Adrenal gland (tissue), 12 donors: ENCODE results near the gene UBAC2. TPM values are rescaled to one million over a fixed set of nuclear protein-coding genes. Genes with fewer than 3 reads are reported as not detected.

Experiments
- DNase-seq, 7 donors: peaks; one replicate each; pipeline ENCODE4 v3.0.0-alpha.2; 2019 to 2020
- H3K27ac ChIP-seq, 5 donors: fragments of 200-600 bp; sonication (generic) in 4 of 5; 1 replicate in 3 of 5; 2 replicates in 2 of 5; pipeline versions ENCODE4 v1.5.1 to v1.8.0; 2016 to 2020; ENCODE audit warnings: mild to moderate bottlenecking in 1 of 5
- H3K27me3 ChIP-seq: fragments of 200-600 bp; 2 replicates; pipeline ENCODE4 v1.8.0; 2021
- H3K36me3 ChIP-seq, 2 donors: fragments of 200-600 bp; replicated peaks in 1 of 2; 1 replicate in 1 of 2; 2 replicates in 1 of 2; pipeline versions ENCODE4 v1.5.1 to v1.8.0; 2018 to 2022
- H3K4me1 ChIP-seq, 2 donors: fragments of 200-600 bp; replicated peaks in 1 of 2; 1 replicate in 1 of 2; 2 replicates in 1 of 2; pipeline versions ENCODE4 v1.5.1 to v1.8.0; 2018 to 2021
- H3K4me3 ChIP-seq, 4 donors: fragments of 200-600 bp; sonication (generic) in 3 of 4; one replicate each; pipeline ENCODE4 v1.5.1; 2016 to 2018
- H3K9me3 ChIP-seq, 3 donors: fragments of 200-600 bp; sonication (generic) in 1 of 3; replicated peaks in 1 of 3; 1 replicate in 2 of 3; 2 replicates in 1 of 3; pipeline versions ENCODE4 v1.5.1 to v1.8.0; 2016 to 2021
- POLR2A ChIP-seq, 2 donors: fragments of 450-650 bp; IDR thresholded peaks; one replicate each; pipeline ENCODE4 v1.6.1; 2017; ENCODE audit warnings: antibody characterized with exemption in 2 of 2, mild to moderate bottlenecking in 2 of 2, moderate library complexity in 1 of 2
- WGBS, 4 donors: extraction: QIAGEN DNeasy Blood & Tissue Kit in 2 of 4; methylation state at CpG; one replicate each; pipeline versions ENCODE4 v1.1.5 to v1.1.7; 2013 to 2017; 5-methylcytosine and 5-hydroxymethylcytosine counted together
- intact Hi-C, 2 donors: fragments of 100-400 bp; cut with DNase I; formaldehyde crosslinking; loops; one replicate each; pipeline versions ENCODE4 v1.14.1 to v1.15.0; 2022 to 2023
- polyA plus RNA-seq, 3 donors: library from polyadenylated mRNA; stranded (reverse); fragments of 200-250 nt in 2 of 3; fragments of 350-450 nt in 1 of 3; fragmentation: Illumina TruSeq in 1 of 3; extraction: RNeasy Lipid Tissue Mini Kit (QIAGEN cat#74804) in 1 of 3; gene quantifications; one replicate each; pipeline ENCODE4 v1.2.3, GENCODE V29; 2013 to 2014
- total RNA-seq, 9 donors: library from RNA; depleted of rRNA in 4 of 9; stranded (reverse); fragments of >200 nt in 4 of 9; fragments of 120-200 nt in 1 of 9; fragmentation: NEBNext Ultra II Directional in 1 of 9; extraction: Animal tissue kit (Norgen Biotek cat#: 25700) in 1 of 9; gene quantifications; one replicate each; pipeline versions ENCODE4 v1.1.0 to v1.2.4, GENCODE V29; 2013 to 2023
- TF ChIP-seq, protein P1 (sequence below), 6 experiments: fragments of 450-650 bp in 4 of 6; fragments of 200-600 bp in 2 of 6; sonication (generic) in 1 of 6; IDR thresholded peaks; 1 replicate in 5 of 6; 2 replicates in 1 of 6; pipeline versions ENCODE4 v1.5.1 to v1.8.0; 2016 to 2021; ENCODE audit warnings: antibody characterized with exemption in 6 of 6, mild to moderate bottlenecking in 2 of 6, moderate library complexity in 1 of 6
- donor health status: healthy with polysubstance abuse.
- donor health status: Bipolar disorder and iron deficiency.
- donor health status: DM: yes; HTN: yes; CAD: no.
- donor health status: DM: no; HTN: no; CAD: no.
- donor health status: DM: no; HTN: no; CAD: no.
- donor health status: DM: yes; HTN: yes; CAD: no.

The UBAC2 gene
- total and polyA plus RNA-seq, 12 donors: 46.3 to 67.8 (median 53.5) TPM

- 82 to 94% (median 89%) methylated on average over 5 of the region's 5 CpGs for WGBS, 4 donors
- Histone ChIP-seq H3K27ac (no peak overlapping the region), H3K4me3 (no peak overlapping the region), H3K27me3 (no peaks in the 10 kb centered on the region), H3K4me1 (no peaks in the 10 kb centered on the region), H3K9me3 (no peaks in the 10 kb centered on the region), H3K36me3 (no peaks in the 10 kb centered on the region)
- intact Hi-C loops: no loop called here
- TF ChIP-seq POLR2A (IDR thresholded peaks at IDR 0.05): no peak
- TF ChIP-seq, protein P1, sequence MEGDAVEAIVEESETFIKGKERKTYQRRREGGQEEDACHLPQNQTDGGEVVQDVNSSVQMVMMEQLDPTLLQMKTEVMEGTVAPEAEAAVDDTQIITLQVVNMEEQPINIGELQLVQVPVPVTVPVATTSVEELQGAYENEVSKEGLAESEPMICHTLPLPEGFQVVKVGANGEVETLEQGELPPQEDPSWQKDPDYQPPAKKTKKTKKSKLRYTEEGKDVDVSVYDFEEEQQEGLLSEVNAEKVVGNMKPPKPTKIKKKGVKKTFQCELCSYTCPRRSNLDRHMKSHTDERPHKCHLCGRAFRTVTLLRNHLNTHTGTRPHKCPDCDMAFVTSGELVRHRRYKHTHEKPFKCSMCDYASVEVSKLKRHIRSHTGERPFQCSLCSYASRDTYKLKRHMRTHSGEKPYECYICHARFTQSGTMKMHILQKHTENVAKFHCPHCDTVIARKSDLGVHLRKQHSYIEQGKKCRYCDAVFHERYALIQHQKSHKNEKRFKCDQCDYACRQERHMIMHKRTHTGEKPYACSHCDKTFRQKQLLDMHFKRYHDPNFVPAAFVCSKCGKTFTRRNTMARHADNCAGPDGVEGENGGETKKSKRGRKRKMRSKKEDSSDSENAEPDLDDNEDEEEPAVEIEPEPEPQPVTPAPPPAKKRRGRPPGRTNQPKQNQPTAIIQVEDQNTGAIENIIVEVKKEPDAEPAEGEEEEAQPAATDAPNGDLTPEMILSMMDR (IDR thresholded peaks at IDR 0.05): no peak
- DNase-seq: no peak
These were observed 131.2 kb downstream of the UBAC2 start for GRCh38 chr13:99331881-99332293.

GRCh38 chr13:99332456-99332855 lies 131.8 kb downstream of the UBAC2 start:
- peak in 1 of 7 donors; percentile 60 for DNase-seq
- intact Hi-C loops: no loop called here
- Histone ChIP-seq H3K36me3 (no peaks in the 10 kb centered on the region), H3K27ac (no peak overlapping the region), H3K4me1 (no peaks in the 10 kb centered on the region), H3K27me3 (no peaks in the 10 kb centered on the region), H3K9me3 (no peaks in the 10 kb centered on the region), H3K4me3 (no peak overlapping the region)
- no peak for TF ChIP-seq POLR2A (IDR thresholded peaks at IDR 0.05)
- TF ChIP-seq, protein P1 (IDR thresholded peaks at IDR 0.05): no peak
- WGBS, 4 donors: 84 to 93% (median 89%) methylated on average over 9 of the region's 9 CpGs

GRCh38 chr13:99334221-99334620 lies 133.6 kb downstream of the UBAC2 start:
- Histone ChIP-seq H3K36me3 (no peaks in the 10 kb centered on the region), H3K4me3 (no peak overlapping the region), H3K27ac (no peak overlapping the region), H3K9me3 (no peaks in the 10 kb centered on the region), H3K27me3 (no peaks in the 10 kb centered on the region), H3K4me1 (no peaks in the 10 kb centered on the region)
- 88 to 98% (median 93%) methylated on average over 3 of the region's 3 CpGs for WGBS, 4 donors
- TF ChIP-seq, protein P1 (IDR thresholded peaks at IDR 0.05): no peak
- no peak for TF ChIP-seq POLR2A (IDR thresholded peaks at IDR 0.05)
- intact Hi-C loops: no loop called here
- DNase-seq: no peak

- TF ChIP-seq, protein P1 (IDR thresholded peaks at IDR 0.05): no peak
- TF ChIP-seq POLR2A (IDR thresholded peaks at IDR 0.05): no peak
- H3K36me3 ChIP-seq: no peaks in the 10 kb centered on the region
- no peaks in the 10 kb centered on the region for H3K27me3 ChIP-seq
- 93 to 98% (median 98%) methylated on average over 2 of the region's 2 CpGs for WGBS, 4 donors
- H3K27ac ChIP-seq: no peak overlapping the region
- H3K9me3 ChIP-seq: no peaks in the 10 kb centered on the region
- DNase-seq: no peak
- H3K4me3 ChIP-seq: no peak overlapping the region
- intact Hi-C loops: no loop called here
- peaks cover 4 to 5% of the 10 kb centered on the region in 2 donors for H3K4me1 ChIP-seq
These were observed 134.4 kb downstream of the UBAC2 start for GRCh38 chr13:99335087-99335486.
